ENCODE results near the gene NHEJ1.
A peak's percentile ranks its signal among the peaks of the same experiment; 100 is the strongest.

Gene NHEJ1

DNA sequence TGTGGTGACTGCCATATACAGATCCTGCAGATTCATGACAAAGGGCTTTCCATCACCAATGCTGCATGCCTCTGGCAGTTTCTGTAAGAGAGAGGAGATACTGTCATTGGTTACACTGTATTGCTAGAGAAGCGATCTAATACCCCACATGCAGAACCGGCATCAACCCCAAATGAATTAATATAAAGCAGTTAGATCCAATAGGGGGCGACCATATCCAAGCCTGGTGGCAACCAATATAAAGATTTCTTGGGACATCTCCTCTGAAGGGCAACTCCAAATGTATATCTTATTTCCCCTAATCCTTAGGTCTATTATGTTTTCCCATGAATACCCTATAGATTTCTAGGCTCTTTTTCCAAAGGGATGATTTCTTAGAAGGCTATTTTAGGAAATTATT, 82.5 kb downstream of the NHEJ1 start:
- Histone ChIP-seq H3K4me1 (ENCODE audit: control insufficient read depth in 1 of 2, insufficient read depth in 2 of 2, low read length in 2 of 2) (peaks cover 41 to 56% of the 10 kb centered on the region in 2 donors), H3K27me3 (ENCODE audit: control insufficient read depth in 1 of 2, insufficient read depth in 2 of 2, low read length in 2 of 2) (no peaks in the 10 kb centered on the region), H3K27ac (ENCODE audit: low read depth, low read length) (peak overlapping the region; percentile 71), H3K9ac (ENCODE audit: low read depth in 1 of 2, low read length in 2 of 2) (peak overlapping the region in 1 of 2 donors; percentile 1), H3K9me3 (ENCODE audit: control insufficient read depth in 1 of 2, low read length in 2 of 2) (no peaks in the 10 kb centered on the region), H3K4me3 (ENCODE audit: low read depth in 1 of 2, low read length in 2 of 2) (no peak overlapping the region), H3K36me3 (ENCODE audit: control insufficient read depth in 1 of 2, insufficient read depth in 2 of 2, low read length in 2 of 2) (peaks cover 8 to 36% of the 10 kb centered on the region in 2 donors)

DNA sequence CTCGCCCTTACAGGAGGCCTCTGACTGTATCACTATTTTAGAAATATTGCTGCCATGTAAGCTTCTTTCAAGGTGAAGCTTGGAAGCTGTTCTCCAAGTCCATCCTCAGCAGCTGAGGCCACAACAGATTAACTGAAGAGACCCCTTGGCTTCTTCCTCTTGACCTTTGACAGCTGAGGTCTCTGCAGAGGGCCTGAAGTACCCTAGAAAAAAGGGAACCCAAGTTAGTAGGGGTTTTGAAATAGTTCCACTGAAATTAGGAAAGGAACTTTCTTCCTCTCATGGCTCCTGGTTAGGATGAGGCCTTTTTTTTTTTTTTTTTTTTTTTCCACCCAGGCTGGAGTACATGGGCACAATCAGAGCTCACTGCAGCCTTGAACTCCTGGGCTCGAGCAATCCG, 84.4 kb downstream of the NHEJ1 start:
- Histone ChIP-seq H3K27ac (ENCODE audit: low read depth, low read length) (no peak overlapping the region), H3K9ac (ENCODE audit: low read depth in 1 of 2, low read length in 2 of 2) (no peak overlapping the region), H3K9me3 (ENCODE audit: control insufficient read depth in 1 of 2, low read length in 2 of 2) (no peaks in the 10 kb centered on the region), H3K36me3 (ENCODE audit: control insufficient read depth in 1 of 2, insufficient read depth in 2 of 2, low read length in 2 of 2) (peaks cover 8 to 36% of the 10 kb centered on the region in 2 donors), H3K4me1 (ENCODE audit: control insufficient read depth in 1 of 2, insufficient read depth in 2 of 2, low read length in 2 of 2) (peaks cover 41 to 51% of the 10 kb centered on the region in 2 donors), H3K27me3 (ENCODE audit: control insufficient read depth in 1 of 2, insufficient read depth in 2 of 2, low read length in 2 of 2) (no peaks in the 10 kb centered on the region), H3K4me3 (ENCODE audit: low read depth in 1 of 2, low read length in 2 of 2) (no peak overlapping the region)

DNA sequence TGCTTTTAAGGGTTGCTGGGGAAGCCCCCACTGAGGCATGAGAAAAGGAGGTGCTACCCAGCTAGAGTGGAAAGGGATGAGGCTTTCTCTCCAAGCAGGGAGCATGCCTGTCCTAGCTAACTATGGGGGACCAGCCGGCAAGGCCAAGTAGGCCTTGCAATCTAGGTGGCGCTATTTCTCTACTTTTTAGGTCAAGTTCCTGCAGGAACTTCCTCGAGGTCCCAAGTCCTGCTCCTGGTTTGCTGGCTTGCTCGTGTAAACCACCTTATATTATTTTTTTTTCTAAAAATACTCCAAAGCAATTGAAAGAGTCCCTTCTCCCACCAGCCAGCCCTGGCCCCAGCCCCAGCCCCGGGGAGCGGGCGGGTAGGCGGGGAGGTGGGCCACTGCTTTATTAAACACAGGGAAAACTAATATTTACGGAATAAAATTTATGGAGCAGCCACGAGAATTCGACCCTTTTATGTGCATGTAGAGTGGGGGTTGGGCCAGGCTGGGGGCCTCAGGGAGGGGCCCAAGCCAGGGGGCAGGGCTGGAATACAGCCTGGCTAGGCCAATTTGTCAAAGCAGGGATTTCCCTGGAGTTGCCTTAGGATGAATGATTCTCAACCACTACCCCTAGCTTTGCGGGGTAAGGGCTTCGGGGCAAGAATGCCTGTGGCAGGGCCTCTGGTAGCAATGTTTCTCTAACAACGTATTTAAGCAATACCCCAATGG, 87.0 kb downstream of the NHEJ1 start:
- H3K27me3 ChIP-seq (ENCODE audit: control insufficient read depth in 1 of 2, insufficient read depth in 2 of 2, low read length in 2 of 2) = no peaks in the 10 kb centered on the region
- peaks cover 8 to 36% of the 10 kb centered on the region in 2 donors for H3K36me3 ChIP-seq (ENCODE audit: control insufficient read depth in 1 of 2, insufficient read depth in 2 of 2, low read length in 2 of 2)
- no peak overlapping the region for H3K4me3 ChIP-seq (ENCODE audit: low read depth in 1 of 2, low read length in 2 of 2)
- no peak overlapping the region for H3K27ac ChIP-seq (ENCODE audit: low read depth, low read length)
- H3K9ac ChIP-seq (ENCODE audit: low read depth in 1 of 2, low read length in 2 of 2) = no peak overlapping the region
- H3K4me1 ChIP-seq (ENCODE audit: control insufficient read depth in 1 of 2, insufficient read depth in 2 of 2, low read length in 2 of 2) = peaks cover 26 to 35% of the 10 kb centered on the region in 2 donors
- no peaks in the 10 kb centered on the region for H3K9me3 ChIP-seq (ENCODE audit: control insufficient read depth in 1 of 2, low read length in 2 of 2)

DNA sequence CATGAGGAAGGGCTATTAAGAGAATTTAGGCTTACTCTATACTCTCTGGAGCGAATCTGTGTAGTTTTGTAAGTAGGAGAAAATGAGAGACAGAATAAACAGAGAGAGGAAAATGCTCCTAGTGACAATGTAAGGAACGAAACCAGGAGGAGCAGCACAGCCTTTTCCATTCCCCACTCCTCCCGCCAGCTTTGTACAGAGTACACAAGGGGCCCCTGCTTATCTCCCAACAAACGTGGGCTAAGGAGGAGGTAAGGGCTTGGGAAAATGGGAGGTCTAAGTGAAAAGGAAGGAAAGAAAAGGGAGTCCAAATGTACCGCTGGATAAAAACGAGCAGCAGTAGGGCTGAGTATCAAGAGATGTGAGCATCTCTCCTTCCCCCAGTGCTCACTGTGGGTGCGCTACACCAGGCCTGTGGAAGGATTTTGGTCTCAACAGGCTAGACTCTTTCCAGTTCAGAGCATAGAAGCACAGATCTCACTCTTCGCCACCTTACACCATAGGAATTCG, 87.8 kb downstream of the NHEJ1 start:
- Histone ChIP-seq H3K9me3 (ENCODE audit: control insufficient read depth in 1 of 2, low read length in 2 of 2) (no peaks in the 10 kb centered on the region), H3K4me1 (ENCODE audit: control insufficient read depth in 1 of 2, insufficient read depth in 2 of 2, low read length in 2 of 2) (peaks cover 24 to 27% of the 10 kb centered on the region in 2 donors), H3K27ac (ENCODE audit: low read depth, low read length) (no peak overlapping the region), H3K9ac (ENCODE audit: low read depth in 1 of 2, low read length in 2 of 2) (peak overlapping the region in 1 of 2 donors; percentile 8), H3K36me3 (ENCODE audit: control insufficient read depth in 1 of 2, insufficient read depth in 2 of 2, low read length in 2 of 2) (peaks cover 8 to 33% of the 10 kb centered on the region in 2 donors), H3K27me3 (ENCODE audit: control insufficient read depth in 1 of 2, insufficient read depth in 2 of 2, low read length in 2 of 2) (no peaks in the 10 kb centered on the region), H3K4me3 (ENCODE audit: low read depth in 1 of 2, low read length in 2 of 2) (no peak overlapping the region)

DNA sequence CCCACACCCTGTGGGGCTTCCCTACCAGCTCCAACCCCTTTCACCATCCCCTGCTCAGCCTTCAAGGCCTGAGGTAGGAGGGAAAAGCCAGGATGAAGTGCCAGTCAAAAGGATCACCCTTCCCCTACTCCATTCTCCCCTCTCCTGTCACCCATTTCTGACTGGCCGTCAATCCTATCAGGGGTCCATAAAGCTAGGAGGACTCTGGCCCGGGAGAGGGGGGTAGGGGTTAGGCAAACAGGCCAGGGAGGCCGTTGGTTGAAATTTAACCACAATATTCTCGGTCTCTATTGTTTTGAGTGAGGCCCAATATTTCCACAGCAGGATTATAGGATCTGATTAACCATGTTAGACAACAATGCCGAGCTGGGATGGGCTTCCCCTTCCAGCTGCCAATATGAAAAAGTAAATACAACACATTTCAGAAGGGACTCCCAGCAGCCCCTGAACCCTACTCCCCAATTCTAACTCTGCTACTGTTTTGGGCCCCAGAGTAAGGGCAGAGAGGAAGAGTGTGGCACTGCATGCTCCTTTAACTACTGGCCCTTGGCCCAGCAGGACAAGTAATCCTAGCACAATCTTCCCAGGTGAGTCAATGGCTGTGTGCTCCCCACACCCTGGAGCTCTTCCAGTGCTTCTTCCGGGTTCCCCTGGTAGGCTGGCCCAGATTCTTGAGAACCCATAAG, 89.3 kb downstream of the NHEJ1 start:
- Histone ChIP-seq H3K27ac (ENCODE audit: low read depth, low read length) (no peak overlapping the region), H3K9me3 (ENCODE audit: control insufficient read depth in 1 of 2, low read length in 2 of 2) (no peaks in the 10 kb centered on the region), H3K27me3 (ENCODE audit: control insufficient read depth in 1 of 2, insufficient read depth in 2 of 2, low read length in 2 of 2) (no peaks in the 10 kb centered on the region), H3K36me3 (ENCODE audit: control insufficient read depth in 1 of 2, insufficient read depth in 2 of 2, low read length in 2 of 2) (peaks cover 0 to 18% of the 10 kb centered on the region in 2 donors), H3K4me1 (ENCODE audit: control insufficient read depth in 1 of 2, insufficient read depth in 2 of 2, low read length in 2 of 2) (peaks cover 20 to 24% of the 10 kb centered on the region in 2 donors), H3K9ac (ENCODE audit: low read depth in 1 of 2, low read length in 2 of 2) (no peak overlapping the region), H3K4me3 (ENCODE audit: low read depth in 1 of 2, low read length in 2 of 2) (no peak overlapping the region)

DNA sequence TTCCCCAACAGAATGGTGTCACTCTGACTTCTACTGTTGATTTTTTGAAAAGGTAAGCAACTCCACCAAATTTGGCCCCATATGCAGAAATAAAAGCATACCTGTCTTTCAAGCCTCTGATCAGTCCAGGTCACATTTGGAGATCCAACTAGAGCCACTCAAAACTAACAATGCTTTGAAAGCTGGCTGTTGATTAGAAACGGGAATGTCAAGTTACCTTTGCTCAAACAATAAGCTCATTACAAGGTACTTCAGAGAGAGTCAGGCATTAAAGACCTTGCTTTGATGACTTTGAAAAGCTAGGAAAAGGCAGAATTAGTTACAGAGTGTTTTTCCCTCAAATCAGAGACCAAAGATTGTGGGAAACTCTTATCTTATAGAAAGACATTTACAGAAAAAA, 95.1 kb downstream of the NHEJ1 start:
- Histone ChIP-seq H3K4me3 (ENCODE audit: low read depth in 1 of 2, low read length in 2 of 2) (no peak overlapping the region), H3K9me3 (ENCODE audit: control insufficient read depth in 1 of 2, low read length in 2 of 2) (no peaks in the 10 kb centered on the region), H3K36me3 (ENCODE audit: control insufficient read depth in 1 of 2, insufficient read depth in 2 of 2, low read length in 2 of 2) (no peaks in the 10 kb centered on the region), H3K27ac (ENCODE audit: low read depth, low read length) (no peak overlapping the region), H3K4me1 (ENCODE audit: control insufficient read depth in 1 of 2, insufficient read depth in 2 of 2, low read length in 2 of 2) (peaks cover 0 to 5% of the 10 kb centered on the region in 2 donors), H3K9ac (ENCODE audit: low read depth in 1 of 2, low read length in 2 of 2) (no peak overlapping the region), H3K27me3 (ENCODE audit: control insufficient read depth in 1 of 2, insufficient read depth in 2 of 2, low read length in 2 of 2) (peaks cover 12 to 20% of the 10 kb centered on the region in 2 donors)

DNA sequence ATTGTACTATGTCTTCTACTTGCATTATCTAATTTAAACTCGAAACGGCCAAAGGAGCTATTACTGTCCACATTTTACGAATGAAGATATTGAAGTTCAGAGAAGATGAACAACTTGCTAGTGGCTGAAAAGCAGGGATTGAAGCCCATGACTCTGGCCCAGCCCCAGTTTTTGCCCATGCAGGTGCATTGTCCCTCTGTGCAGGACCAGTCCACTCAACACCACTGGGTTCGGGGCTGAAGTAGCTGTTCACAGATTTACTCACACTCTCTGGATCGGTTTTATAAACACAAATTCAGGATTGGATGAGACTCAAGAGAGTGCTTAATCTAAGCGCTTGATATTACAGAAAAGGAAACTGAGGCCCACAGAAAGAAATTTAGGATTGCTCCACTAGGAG, 98.5 kb downstream of the NHEJ1 start:
- no peak overlapping the region for H3K4me3 ChIP-seq (ENCODE audit: low read depth in 1 of 2, low read length in 2 of 2)
- no peak overlapping the region for H3K9ac ChIP-seq (ENCODE audit: low read depth in 1 of 2, low read length in 2 of 2)
- no peak overlapping the region for H3K27ac ChIP-seq (ENCODE audit: low read depth, low read length)
- no peaks in the 10 kb centered on the region for H3K9me3 ChIP-seq (ENCODE audit: control insufficient read depth in 1 of 2, low read length in 2 of 2)
- H3K36me3 ChIP-seq (ENCODE audit: control insufficient read depth in 1 of 2, insufficient read depth in 2 of 2, low read length in 2 of 2) = peaks cover 0 to under 1% of the 10 kb centered on the region in 2 donors
- peaks cover 11 to 23% of the 10 kb centered on the region in 2 donors for H3K4me1 ChIP-seq (ENCODE audit: control insufficient read depth in 1 of 2, insufficient read depth in 2 of 2, low read length in 2 of 2)
- H3K27me3 ChIP-seq (ENCODE audit: control insufficient read depth in 1 of 2, insufficient read depth in 2 of 2, low read length in 2 of 2) = peaks cover 31 to 34% of the 10 kb centered on the region in 2 donors

DNA sequence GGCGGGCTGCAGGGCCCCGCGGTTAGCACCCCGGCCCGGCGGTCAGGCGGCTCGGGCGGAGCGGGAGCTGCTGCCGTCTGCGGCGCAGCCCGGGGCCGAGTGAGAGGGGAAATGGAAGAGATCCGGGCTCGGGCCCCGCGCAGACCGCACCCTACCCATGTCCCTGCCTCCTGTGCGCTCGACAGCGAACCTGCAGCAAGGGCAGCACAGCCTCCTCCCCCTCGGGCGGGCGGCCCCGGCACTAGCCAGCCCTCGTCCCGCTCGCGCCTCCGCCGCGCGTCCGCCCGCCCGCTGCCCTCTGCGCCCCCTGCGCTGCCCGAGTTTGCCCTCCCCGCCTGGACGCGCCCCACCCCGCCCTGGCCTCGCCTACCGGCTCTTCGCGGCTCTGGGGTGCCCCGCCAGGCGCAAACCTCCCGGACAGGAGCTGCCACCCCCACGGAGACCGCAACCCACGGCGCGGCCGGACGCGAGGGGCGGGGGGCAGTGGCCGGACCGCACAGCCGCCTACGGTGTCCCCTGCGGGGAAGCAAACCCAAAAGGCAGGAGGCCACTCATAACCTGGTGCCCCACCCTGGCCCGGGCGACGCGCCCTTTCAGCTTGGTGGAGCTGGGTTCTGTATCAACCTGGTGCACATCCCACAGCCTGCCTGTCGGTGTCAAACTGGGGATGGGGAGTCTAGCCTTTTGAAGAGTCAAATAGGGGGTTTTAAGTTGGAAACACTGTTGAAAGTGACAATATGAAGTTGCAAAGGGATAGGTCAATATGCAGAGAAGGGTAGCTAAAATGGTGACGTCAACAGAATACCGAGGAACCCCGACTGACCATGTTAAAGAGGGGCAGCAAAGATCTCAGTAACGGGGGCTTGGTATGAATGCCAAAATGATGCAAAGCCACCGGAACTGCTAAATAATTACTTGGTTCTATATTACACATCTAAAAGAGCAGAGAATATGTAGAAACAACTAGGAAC, 99.5 kb downstream of the NHEJ1 start, which contains the start of gene IHH:
Gene IHH, minus strand, starts transcription at position 101 of the 971 bp plus-strand sequence. CDS start 454 bp downstream, outside the sequence.
- Histone ChIP-seq H3K9me3 (ENCODE audit: control insufficient read depth in 1 of 2, low read length in 2 of 2) (no peaks in the 10 kb centered on the region), H3K27ac (ENCODE audit: low read depth, low read length) (peak within 1 kb of the TSS; percentile 66), H3K4me3 (ENCODE audit: low read depth in 1 of 2, low read length in 2 of 2) (peak within 1 kb of the TSS; percentile 82 to 88), H3K27me3 (ENCODE audit: control insufficient read depth in 1 of 2, insufficient read depth in 2 of 2, low read length in 2 of 2) (peaks cover 34 to 41% of the 10 kb centered on the region in 2 donors), H3K36me3 (ENCODE audit: control insufficient read depth in 1 of 2, insufficient read depth in 2 of 2, low read length in 2 of 2) (peaks cover 4 to 8% of the 10 kb centered on the region in 2 donors), H3K9ac (ENCODE audit: low read depth in 1 of 2, low read length in 2 of 2) (peak within 1 kb of the TSS; percentile 61 to 82), H3K4me1 (ENCODE audit: control insufficient read depth in 1 of 2, insufficient read depth in 2 of 2, low read length in 2 of 2) (peaks cover 12 to 23% of the 10 kb centered on the region in 2 donors)

DNA sequence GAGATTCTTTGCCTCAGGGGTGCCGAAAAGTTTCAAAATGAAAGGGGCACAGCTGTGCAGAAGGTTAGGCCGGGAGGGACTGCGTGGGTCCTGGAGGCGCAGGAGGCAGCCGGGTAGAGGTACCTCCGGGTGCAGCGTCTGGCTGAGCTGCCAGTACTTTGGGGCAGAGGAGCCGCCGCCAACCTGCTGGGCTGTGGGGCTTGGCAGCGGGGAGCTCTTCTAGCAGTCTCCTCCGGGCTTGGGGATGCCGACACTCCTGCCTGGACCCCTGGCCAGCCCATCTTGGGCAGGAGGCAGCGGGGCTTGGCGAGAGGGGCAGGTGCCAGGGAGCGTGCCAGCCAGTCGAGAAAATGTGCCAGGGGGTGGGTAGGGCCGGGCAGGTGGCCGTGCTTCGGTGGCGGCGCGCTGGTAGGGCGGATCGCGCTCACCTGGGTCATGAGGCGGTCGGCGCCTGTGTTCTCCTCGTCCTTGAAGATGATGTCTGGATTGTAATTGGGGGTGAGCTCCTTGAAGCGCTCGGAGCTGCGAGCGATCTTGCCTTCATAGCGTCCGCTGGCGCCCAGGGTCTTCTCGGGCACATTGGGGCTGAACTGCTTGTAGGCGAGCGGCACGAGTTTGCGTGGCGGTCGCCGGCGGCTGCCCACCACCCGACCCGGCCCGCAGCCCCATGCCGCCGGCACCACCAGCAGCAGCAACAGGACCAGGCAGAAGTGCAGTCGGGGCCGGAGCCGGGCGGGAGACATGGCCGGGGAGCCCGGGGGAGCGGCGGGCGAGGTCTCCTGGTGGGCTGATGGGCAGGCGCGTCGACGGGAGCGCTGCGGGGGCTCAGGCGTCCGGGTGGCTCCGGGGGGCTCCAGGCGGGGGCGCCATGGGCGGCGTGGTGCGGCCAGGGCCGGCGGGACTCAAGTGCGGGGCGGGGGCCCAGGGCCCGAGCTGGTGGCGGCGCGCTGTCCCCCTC, 100.6 kb downstream of the NHEJ1 start:
- Histone ChIP-seq H3K9me3 (ENCODE audit: control insufficient read depth in 1 of 2, low read length in 2 of 2) (no peaks in the 10 kb centered on the region), H3K4me3 (ENCODE audit: low read depth in 1 of 2, low read length in 2 of 2) (peak overlapping the region; percentile 82 to 88), H3K36me3 (ENCODE audit: control insufficient read depth in 1 of 2, insufficient read depth in 2 of 2, low read length in 2 of 2) (peaks cover 7 to 18% of the 10 kb centered on the region in 2 donors), H3K9ac (ENCODE audit: low read depth in 1 of 2, low read length in 2 of 2) (peak overlapping the region; percentile 61 to 82), H3K27ac (ENCODE audit: low read depth, low read length) (peak overlapping the region; percentile 66), H3K27me3 (ENCODE audit: control insufficient read depth in 1 of 2, insufficient read depth in 2 of 2, low read length in 2 of 2) (peaks cover 34 to 41% of the 10 kb centered on the region in 2 donors), H3K4me1 (ENCODE audit: control insufficient read depth in 1 of 2, insufficient read depth in 2 of 2, low read length in 2 of 2) (peaks cover 12 to 23% of the 10 kb centered on the region in 2 donors)
